HL-60 (cell line): ENCODE data around the gene STK40.

ENCODE experiments used
- DNase-seq, 2 experiments: peaks; one replicate each; pipeline ENCODE4 v3.0.0-alpha.2; 2010 to 2020; ENCODE audit warnings: low read depth in 1 of 2, low spot score in 1 of 2
- H3K27ac ChIP-seq: fragments of 250-450 bp; sonication (Bioruptor Pico); replicated peaks from 2 replicates; pipeline ENCODE4 v1.5.1; 2020; ENCODE audit warnings: mild to moderate bottlenecking, moderate library complexity
- H3K27me3 ChIP-seq: fragments of 250-450 bp; sonication (Bioruptor Pico); 2 replicates; pipeline ENCODE4 v1.5.1; 2021; ENCODE audit warnings: mild to moderate bottlenecking, moderate library complexity; ENCODE audit not compliant: insufficient read depth, poor library complexity, severe bottlenecking
- H3K4me3 ChIP-seq: replicated peaks from 2 replicates; pipeline ENCODE4 v1.5.1; 2011; ENCODE audit warnings: mild to moderate bottlenecking, control low read depth, low read length; ENCODE audit not compliant: insufficient read depth
- CTCF ChIP-seq: IDR thresholded peaks from one replicate; pipeline ENCODE4 v1.5.1; 2011; ENCODE audit warnings: low read length, control low read depth, inconsistent platforms; ENCODE audit not compliant: insufficient read depth
- GABPA ChIP-seq: IDR thresholded peaks from 2 replicates; pipeline ENCODE4 v1.6.1; 2012; ENCODE audit warnings: low read depth
- POLR2AphosphoS5 ChIP-seq: IDR thresholded peaks from 2 replicates; pipeline ENCODE4 v1.6.1; 2012; ENCODE audit warnings: low read depth
- SPI1 ChIP-seq: IDR thresholded peaks from 2 replicates; pipeline ENCODE4 v1.6.1; 2012; ENCODE audit warnings: low read depth, mild to moderate bottlenecking, borderline replicate concordance
- TF ChIP-seq, protein P1 (sequence below): IDR thresholded peaks from 2 replicates; pipeline ENCODE4 v1.6.1; 2012; ENCODE audit warnings: low read depth; ENCODE audit not compliant: insufficient replicate concordance

Gene STK40

DNA sequence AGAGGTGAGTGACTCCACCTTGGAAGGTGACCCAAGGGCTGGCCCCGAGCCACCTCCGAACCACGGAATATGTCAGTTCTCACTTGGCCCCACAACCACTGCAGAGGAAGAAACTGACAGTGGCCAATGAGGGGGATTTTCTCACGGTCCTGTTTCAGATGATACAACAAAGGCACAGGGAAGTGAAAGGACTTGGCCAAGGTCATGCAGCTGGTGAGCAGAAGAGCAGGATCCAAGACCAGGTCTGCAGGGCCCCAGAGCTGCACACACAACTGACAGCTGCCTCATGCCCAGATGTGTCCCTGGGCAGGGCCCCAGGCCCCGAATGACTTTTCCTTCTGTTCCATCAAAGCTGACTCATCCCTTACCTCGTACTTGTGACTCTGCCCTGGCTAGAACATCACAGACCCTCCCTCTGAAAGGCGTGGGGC lies 36.5 kb downstream of the STK40 start:
- H3K27me3 ChIP-seq: no peaks in the 10 kb centered on the region
- TF ChIP-seq, protein P1, sequence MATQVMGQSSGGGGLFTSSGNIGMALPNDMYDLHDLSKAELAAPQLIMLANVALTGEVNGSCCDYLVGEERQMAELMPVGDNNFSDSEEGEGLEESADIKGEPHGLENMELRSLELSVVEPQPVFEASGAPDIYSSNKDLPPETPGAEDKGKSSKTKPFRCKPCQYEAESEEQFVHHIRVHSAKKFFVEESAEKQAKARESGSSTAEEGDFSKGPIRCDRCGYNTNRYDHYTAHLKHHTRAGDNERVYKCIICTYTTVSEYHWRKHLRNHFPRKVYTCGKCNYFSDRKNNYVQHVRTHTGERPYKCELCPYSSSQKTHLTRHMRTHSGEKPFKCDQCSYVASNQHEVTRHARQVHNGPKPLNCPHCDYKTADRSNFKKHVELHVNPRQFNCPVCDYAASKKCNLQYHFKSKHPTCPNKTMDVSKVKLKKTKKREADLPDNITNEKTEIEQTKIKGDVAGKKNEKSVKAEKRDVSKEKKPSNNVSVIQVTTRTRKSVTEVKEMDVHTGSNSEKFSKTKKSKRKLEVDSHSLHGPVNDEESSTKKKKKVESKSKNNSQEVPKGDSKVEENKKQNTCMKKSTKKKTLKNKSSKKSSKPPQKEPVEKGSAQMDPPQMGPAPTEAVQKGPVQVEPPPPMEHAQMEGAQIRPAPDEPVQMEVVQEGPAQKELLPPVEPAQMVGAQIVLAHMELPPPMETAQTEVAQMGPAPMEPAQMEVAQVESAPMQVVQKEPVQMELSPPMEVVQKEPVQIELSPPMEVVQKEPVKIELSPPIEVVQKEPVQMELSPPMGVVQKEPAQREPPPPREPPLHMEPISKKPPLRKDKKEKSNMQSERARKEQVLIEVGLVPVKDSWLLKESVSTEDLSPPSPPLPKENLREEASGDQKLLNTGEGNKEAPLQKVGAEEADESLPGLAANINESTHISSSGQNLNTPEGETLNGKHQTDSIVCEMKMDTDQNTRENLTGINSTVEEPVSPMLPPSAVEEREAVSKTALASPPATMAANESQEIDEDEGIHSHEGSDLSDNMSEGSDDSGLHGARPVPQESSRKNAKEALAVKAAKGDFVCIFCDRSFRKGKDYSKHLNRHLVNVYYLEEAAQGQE: no peak
- TF ChIP-seq SPI1: no peak
- no peak for TF ChIP-seq GABPA
- TF ChIP-seq CTCF: no peak
- TF ChIP-seq POLR2AphosphoS5: no peak
- H3K27ac ChIP-seq: no peak overlapping the region
- no peak overlapping the region for H3K4me3 ChIP-seq
- peak; percentile 32 to 81 for DNase-seq

DNA sequence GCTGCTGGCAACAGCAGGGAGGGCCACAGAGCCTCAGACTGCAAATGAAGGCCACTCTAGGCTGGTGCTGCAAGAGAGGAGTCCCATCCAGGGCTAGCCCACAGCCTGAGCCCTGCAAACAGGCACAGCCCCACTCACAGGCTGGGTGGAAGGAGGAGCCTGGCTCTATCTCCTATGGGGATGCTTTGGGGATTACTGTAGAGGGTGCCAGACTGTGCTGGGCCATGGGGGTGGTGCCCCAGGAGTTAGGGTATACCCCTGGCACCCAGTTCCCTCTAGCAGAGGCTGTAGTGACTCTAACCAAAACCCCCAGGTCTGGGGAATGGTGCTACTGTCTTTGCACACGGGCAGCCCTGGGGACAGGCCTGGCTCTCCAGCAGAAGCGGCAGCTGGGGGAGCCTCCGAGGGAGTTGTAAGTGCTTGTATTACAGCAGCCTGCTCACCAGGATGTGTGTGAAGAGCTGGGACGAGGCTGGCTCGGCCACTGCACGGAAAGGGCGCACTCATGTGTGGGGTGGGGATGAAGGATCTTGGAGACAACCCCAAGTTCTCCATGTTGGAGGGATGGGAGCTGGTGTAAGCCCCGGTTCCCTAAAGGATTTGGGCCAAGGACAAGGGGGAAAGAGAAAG lies 38.9 kb downstream of the STK40 start:
- DNase-seq: no peak
- Histone ChIP-seq H3K27me3 (no peaks in the 10 kb centered on the region), H3K4me3 (no peak overlapping the region), H3K27ac (no peak overlapping the region)
- TF ChIP-seq, protein P1: no peak
- TF ChIP-seq CTCF (no peak), GABPA (no peak), SPI1 (no peak), POLR2AphosphoS5 (no peak)

DNA sequence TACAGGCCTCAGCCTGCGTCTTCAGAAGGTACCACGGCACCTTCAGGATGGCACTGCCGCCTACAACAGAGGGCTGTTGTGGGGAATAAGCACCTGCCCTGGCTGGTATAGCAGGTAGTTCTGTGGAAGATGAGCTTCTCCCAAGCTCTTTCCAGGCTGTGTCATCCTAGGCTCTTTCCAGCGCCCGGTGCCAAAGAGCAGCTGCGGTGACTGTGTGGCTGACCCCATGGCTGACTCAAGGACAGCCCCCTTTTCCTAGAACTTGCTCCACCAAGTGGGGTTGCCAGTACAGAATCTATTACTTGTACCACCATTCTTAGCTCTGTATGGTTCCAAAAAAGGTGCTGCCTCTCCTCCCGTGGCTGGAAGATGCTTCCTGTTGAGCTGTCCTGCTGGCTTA lies 40.4 kb downstream of the STK40 start:
- Histone ChIP-seq H3K27me3 (no peaks in the 10 kb centered on the region), H3K4me3 (no peak overlapping the region), H3K27ac (no peak overlapping the region)
- DNase-seq: no peak
- no peak for TF ChIP-seq POLR2AphosphoS5

- Histone ChIP-seq H3K27me3 (no peaks in the 10 kb centered on the region), H3K4me3 (no peak overlapping the region), H3K27ac (no peak overlapping the region)
- TF ChIP-seq, protein P1: no peak
- TF ChIP-seq POLR2AphosphoS5: no peak
- no peak for TF ChIP-seq GABPA
- no peak for TF ChIP-seq CTCF
- TF ChIP-seq SPI1: no peak
- no peak for DNase-seq
Measured at GRCh38 chr1:36344395-36344680, 41.4 kb downstream of the STK40 start.
